Measurements from ENCODE around the gene CCDC13.

CCDC13 gene

GRCh38 chr3:42739401-42740158 lies 33.5 kb downstream of the CCDC13 start:
- no peak overlapping the region for H3K4me3 ChIP-seq (ENCODE audit: low read length)
- H3K4me1 ChIP-seq (ENCODE audit: control insufficient read depth, insufficient read depth, low read length): no peaks in the 10 kb centered on the region
- no peaks in the 10 kb centered on the region for H3K9me3 ChIP-seq (replicated peaks; ENCODE audit: low read length)
- H3K4me2 ChIP-seq (ENCODE audit: low read length): no peak overlapping the region
- H3K27me3 ChIP-seq (ENCODE audit: control insufficient read depth, insufficient read depth, low read length): peaks cover 7% of the 10 kb centered on the region
- no peak overlapping the region for H3K9ac ChIP-seq (ENCODE audit: low read depth, low read length)
- no peaks in the 10 kb centered on the region for H3K36me3 ChIP-seq (ENCODE audit: insufficient read depth, low read length)

DNA sequence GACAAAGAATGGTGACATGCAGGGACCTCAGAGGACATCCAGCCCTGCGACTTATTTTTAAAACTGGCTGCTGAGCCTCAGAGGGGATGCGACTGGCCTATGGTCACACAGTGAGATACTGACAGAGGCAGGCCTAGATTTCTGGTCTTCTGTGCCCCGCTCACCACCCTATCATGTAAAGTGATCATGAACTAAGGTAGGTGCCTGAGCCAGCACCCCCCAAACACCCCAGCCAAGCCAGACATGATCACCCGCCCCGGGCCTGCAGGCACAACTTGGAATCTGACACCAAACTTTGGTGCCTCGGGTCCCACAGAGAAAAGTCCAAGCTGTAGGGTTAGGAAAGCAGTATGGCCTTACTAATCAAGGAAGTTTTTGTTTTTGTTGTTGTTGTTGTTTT lies 36.5 kb downstream of the CCDC13 start:
- no peak overlapping the region for H3K9ac ChIP-seq (ENCODE audit: low read depth, low read length)
- no peak overlapping the region for H3K4me3 ChIP-seq (ENCODE audit: low read length)
- no peaks in the 10 kb centered on the region for H3K36me3 ChIP-seq (ENCODE audit: insufficient read depth, low read length)
- no peak overlapping the region for H3K4me2 ChIP-seq (ENCODE audit: low read length)
- peaks cover 11% of the 10 kb centered on the region for H3K27me3 ChIP-seq (ENCODE audit: control insufficient read depth, insufficient read depth, low read length)
- no peaks in the 10 kb centered on the region for H3K4me1 ChIP-seq (ENCODE audit: control insufficient read depth, insufficient read depth, low read length)
- no peaks in the 10 kb centered on the region for H3K9me3 ChIP-seq (replicated peaks; ENCODE audit: low read length)

DNA sequence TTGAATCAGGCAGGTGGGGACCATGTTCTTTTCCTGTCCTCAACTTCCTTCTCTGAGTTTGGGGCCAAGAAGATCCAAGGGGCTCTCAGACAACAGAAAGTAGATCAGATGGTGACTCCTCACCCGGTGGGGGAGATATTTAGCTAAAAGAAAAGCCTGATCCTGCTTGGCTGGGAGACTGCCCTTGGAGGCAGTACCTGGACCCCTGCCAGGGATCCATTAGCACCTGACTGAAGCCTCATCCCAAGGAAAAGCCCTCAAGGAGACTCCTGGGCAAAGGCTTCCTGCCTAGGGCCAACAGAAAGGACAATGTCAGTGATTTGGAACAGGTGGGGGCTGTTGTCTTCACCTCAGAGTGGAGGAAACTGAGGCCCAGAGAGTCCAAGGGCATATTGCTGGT lies 37.0 kb downstream of the CCDC13 start:
- no peak overlapping the region for H3K4me3 ChIP-seq (ENCODE audit: low read length)
- no peaks in the 10 kb centered on the region for H3K36me3 ChIP-seq (ENCODE audit: insufficient read depth, low read length)
- no peaks in the 10 kb centered on the region for H3K9me3 ChIP-seq (replicated peaks; ENCODE audit: low read length)
- H3K9ac ChIP-seq (ENCODE audit: low read depth, low read length): no peak overlapping the region
- no peak overlapping the region for H3K4me2 ChIP-seq (ENCODE audit: low read length)
- H3K27me3 ChIP-seq (ENCODE audit: control insufficient read depth, insufficient read depth, low read length): peaks cover 11% of the 10 kb centered on the region
- H3K4me1 ChIP-seq (ENCODE audit: control insufficient read depth, insufficient read depth, low read length): no peaks in the 10 kb centered on the region

GRCh38 chr3:42735615-42736014 lies 37.4 kb downstream of the CCDC13 start:
- no peak overlapping the region for H3K4me2 ChIP-seq (ENCODE audit: low read length)
- no peak overlapping the region for H3K9ac ChIP-seq (ENCODE audit: low read depth, low read length)
- H3K9me3 ChIP-seq (replicated peaks; ENCODE audit: low read length): no peaks in the 10 kb centered on the region
- H3K27me3 ChIP-seq (ENCODE audit: control insufficient read depth, insufficient read depth, low read length): peaks cover 11% of the 10 kb centered on the region
- no peaks in the 10 kb centered on the region for H3K4me1 ChIP-seq (ENCODE audit: control insufficient read depth, insufficient read depth, low read length)
- H3K4me3 ChIP-seq (ENCODE audit: low read length): no peak overlapping the region
- H3K36me3 ChIP-seq (ENCODE audit: insufficient read depth, low read length): no peaks in the 10 kb centered on the region

DNA sequence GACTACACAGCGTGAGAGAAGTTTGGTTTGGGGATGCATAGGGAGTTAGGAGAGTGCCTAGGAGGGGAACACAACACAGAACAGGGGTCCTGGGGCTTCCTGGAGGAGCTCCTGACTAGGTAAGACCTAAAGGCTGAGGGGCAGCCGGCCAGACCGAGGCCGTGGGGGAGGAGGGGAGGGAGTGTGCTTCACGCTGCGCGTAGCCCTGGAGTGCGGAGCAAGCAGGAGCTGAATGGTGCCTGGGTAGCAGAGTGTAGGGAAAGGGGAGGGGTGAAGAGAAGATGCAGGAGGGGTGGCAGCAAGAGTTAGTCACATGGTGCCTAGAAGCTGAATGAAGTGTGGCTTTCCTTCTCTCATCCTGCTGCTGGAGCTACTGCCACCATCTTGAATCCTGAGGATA lies 38.0 kb downstream of the CCDC13 start:
- Histone ChIP-seq H3K4me2 (ENCODE audit: low read length) (no peak overlapping the region), H3K4me3 (ENCODE audit: low read length) (no peak overlapping the region), H3K36me3 (ENCODE audit: insufficient read depth, low read length) (no peaks in the 10 kb centered on the region), H3K27me3 (ENCODE audit: control insufficient read depth, insufficient read depth, low read length) (peaks cover 11% of the 10 kb centered on the region), H3K9me3 (replicated peaks; ENCODE audit: low read length) (no peaks in the 10 kb centered on the region), H3K9ac (ENCODE audit: low read depth, low read length) (no peak overlapping the region), H3K4me1 (ENCODE audit: control insufficient read depth, insufficient read depth, low read length) (no peaks in the 10 kb centered on the region)

DNA sequence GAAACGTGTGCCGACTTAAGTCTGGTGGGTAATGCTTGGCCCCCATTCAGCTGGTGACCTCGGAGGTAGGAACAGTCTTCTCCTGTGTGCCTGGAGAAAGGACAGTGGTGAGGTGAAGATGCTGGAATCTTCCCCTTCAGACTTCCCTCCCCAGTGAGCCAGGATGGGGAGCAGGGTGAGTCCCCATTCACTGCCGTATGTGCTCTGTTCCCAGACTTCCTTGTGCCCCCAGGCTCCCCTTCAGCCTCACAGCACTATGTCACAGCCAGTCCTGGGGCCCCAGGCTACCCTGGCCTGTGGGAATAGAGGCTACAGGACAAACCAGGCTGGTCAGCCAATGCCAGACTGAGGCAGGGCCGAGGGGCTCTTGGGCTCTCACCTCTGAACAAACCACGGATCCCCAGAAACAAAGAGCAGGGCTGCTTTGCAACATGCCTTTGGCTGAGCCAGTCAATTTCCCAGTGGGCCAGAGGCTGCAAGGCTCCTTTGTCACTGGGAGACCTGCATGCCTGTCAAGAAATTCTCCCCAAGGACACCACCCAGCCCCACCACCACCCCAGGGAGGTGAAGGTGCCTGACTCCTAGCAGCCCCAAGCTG lies 38.7 kb downstream of the CCDC13 start:
- Histone ChIP-seq H3K4me3 (ENCODE audit: low read length) (no peak overlapping the region), H3K4me2 (ENCODE audit: low read length) (no peak overlapping the region), H3K9ac (ENCODE audit: low read depth, low read length) (no peak overlapping the region), H3K27me3 (ENCODE audit: control insufficient read depth, insufficient read depth, low read length) (peaks cover 11% of the 10 kb centered on the region), H3K36me3 (ENCODE audit: insufficient read depth, low read length) (no peaks in the 10 kb centered on the region), H3K9me3 (replicated peaks; ENCODE audit: low read length) (no peaks in the 10 kb centered on the region), H3K4me1 (ENCODE audit: control insufficient read depth, insufficient read depth, low read length) (no peaks in the 10 kb centered on the region)

- Histone ChIP-seq H3K4me1 (ENCODE audit: control insufficient read depth, insufficient read depth, low read length) (no peaks in the 10 kb centered on the region), H3K4me3 (ENCODE audit: low read length) (no peak overlapping the region), H3K9ac (ENCODE audit: low read depth, low read length) (no peak overlapping the region), H3K4me2 (ENCODE audit: low read length) (no peak overlapping the region), H3K9me3 (replicated peaks; ENCODE audit: low read length) (no peaks in the 10 kb centered on the region), H3K27me3 (ENCODE audit: control insufficient read depth, insufficient read depth, low read length) (peaks cover 13% of the 10 kb centered on the region), H3K36me3 (ENCODE audit: insufficient read depth, low read length) (no peaks in the 10 kb centered on the region)
These were observed 39.4 kb downstream of the CCDC13 start for GRCh38 chr3:42733501-42734262.

DNA sequence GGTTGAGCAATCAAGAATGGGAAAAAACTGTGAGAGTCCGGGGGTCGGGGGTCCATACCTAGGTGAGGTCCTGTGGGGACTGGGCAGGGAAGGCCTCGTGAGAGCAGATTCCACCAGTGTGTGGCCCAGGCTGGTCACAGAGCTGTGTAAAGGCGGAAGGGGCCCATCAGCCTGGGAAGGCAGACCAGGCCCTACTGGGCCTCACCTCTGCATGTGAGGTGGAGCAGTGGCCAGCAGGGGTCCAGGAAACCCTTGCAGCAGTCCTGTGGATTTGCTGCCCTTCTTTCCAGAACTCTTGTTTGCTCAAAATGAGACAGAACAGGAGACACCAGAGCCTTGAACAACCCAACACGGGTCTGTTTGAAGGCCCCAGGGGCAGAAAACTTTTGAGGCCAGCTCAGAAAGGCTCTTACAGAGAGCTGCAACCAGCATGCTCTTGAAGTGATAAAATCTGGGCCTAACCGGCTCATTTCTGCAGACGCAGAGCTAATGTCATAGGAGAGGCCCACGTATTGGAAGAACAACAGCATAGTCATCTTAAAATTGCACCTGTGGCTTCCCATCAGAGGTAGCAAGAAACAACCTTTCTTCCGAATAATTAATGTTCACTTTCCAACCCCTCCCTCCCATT lies 40.1 kb downstream of the CCDC13 start:
- Histone ChIP-seq H3K36me3 (ENCODE audit: insufficient read depth, low read length) (no peaks in the 10 kb centered on the region), H3K9me3 (replicated peaks; ENCODE audit: low read length) (no peaks in the 10 kb centered on the region), H3K27me3 (ENCODE audit: control insufficient read depth, insufficient read depth, low read length) (peaks cover 16% of the 10 kb centered on the region), H3K4me2 (ENCODE audit: low read length) (no peak overlapping the region), H3K4me3 (ENCODE audit: low read length) (no peak overlapping the region), H3K4me1 (ENCODE audit: control insufficient read depth, insufficient read depth, low read length) (no peaks in the 10 kb centered on the region), H3K9ac (ENCODE audit: low read depth, low read length) (no peak overlapping the region)

GRCh38 chr3:42732196-42732828 lies 40.7 kb downstream of the CCDC13 start:
- Histone ChIP-seq H3K36me3 (ENCODE audit: insufficient read depth, low read length) (no peaks in the 10 kb centered on the region), H3K9ac (ENCODE audit: low read depth, low read length) (no peak overlapping the region), H3K9me3 (replicated peaks; ENCODE audit: low read length) (no peaks in the 10 kb centered on the region), H3K27me3 (ENCODE audit: control insufficient read depth, insufficient read depth, low read length) (peaks cover 17% of the 10 kb centered on the region), H3K4me2 (ENCODE audit: low read length) (no peak overlapping the region), H3K4me1 (ENCODE audit: control insufficient read depth, insufficient read depth, low read length) (no peaks in the 10 kb centered on the region), H3K4me3 (ENCODE audit: low read length) (no peak overlapping the region)

- H3K9me3 ChIP-seq (replicated peaks; ENCODE audit: low read length): no peaks in the 10 kb centered on the region
- H3K27me3 ChIP-seq (ENCODE audit: control insufficient read depth, insufficient read depth, low read length): peaks cover 17% of the 10 kb centered on the region
- no peak overlapping the region for H3K4me2 ChIP-seq (ENCODE audit: low read length)
- H3K9ac ChIP-seq (ENCODE audit: low read depth, low read length): no peak overlapping the region
- H3K4me3 ChIP-seq (ENCODE audit: low read length): no peak overlapping the region
- H3K4me1 ChIP-seq (ENCODE audit: control insufficient read depth, insufficient read depth, low read length): no peaks in the 10 kb centered on the region
- H3K36me3 ChIP-seq (ENCODE audit: insufficient read depth, low read length): no peaks in the 10 kb centered on the region
These were observed 41.4 kb downstream of the CCDC13 start for GRCh38 chr3:42731476-42732195.

Measured in skeletal muscle satellite cell (primary cell).